ENCODE data around the gene CLDN9. TPM values are rescaled to one million over a fixed set of nuclear protein-coding genes. Genes with fewer than 3 reads are reported as not detected.

The CLDN9 gene
- total RNA-seq, 1 donor from 2014 or later, result 0.14 TPM

DNA sequence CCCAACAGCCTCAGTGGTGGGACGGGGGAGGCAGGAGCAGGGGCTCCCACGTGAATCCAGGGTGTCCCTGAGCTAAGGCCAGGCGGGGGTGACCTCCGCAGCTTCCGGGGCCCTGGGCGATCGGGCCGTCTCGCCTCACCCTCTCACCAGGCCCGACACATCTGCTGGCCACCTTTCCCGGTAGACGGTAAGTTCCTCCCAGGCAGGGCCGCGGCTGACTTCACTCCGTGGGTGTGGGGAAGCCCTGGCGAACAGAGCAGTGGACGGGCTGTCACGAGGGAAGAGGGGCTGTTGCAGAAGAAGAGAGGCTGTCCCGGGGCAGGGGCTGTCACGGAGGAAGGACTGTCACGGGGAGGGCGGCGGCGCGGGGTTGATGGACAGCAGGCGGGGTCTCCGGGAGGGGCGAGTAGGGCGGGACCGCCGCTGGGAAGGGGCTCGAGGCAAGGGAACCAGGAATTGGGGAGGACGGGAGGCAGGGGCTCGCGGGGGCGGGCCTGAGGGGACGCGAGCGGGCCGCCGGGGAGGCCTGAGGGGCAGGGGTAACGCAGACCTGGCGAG lies 33.0 kb upstream of the CLDN9 start:
- Mint-ChIP-seq H3K4me1 (ENCODE audit: low read depth) (peaks cover 9% of the 10 kb centered on the region), H3K36me3 (ENCODE audit: low read depth) (peaks cover 20% of the 10 kb centered on the region), H3K27me3 (ENCODE audit: low read depth) (no peaks in the 10 kb centered on the region), H3K9me3 (no peaks in the 10 kb centered on the region), H3K4me3 (ENCODE audit: low read depth) (peak overlapping the region; percentile 90), H3K27ac (peak overlapping the region; percentile 88)
- DNase-seq (ENCODE audit: low spot score), result peak; percentile 38
- intact Hi-C loops (cut with micrococcal nuclease), result loop anchor here (5.0 kb wide), 1 partner anchor 43 kb away; the partner anchor contains the start of genes HCFC1R1, THOC6 and TNFRSF12A

DNA sequence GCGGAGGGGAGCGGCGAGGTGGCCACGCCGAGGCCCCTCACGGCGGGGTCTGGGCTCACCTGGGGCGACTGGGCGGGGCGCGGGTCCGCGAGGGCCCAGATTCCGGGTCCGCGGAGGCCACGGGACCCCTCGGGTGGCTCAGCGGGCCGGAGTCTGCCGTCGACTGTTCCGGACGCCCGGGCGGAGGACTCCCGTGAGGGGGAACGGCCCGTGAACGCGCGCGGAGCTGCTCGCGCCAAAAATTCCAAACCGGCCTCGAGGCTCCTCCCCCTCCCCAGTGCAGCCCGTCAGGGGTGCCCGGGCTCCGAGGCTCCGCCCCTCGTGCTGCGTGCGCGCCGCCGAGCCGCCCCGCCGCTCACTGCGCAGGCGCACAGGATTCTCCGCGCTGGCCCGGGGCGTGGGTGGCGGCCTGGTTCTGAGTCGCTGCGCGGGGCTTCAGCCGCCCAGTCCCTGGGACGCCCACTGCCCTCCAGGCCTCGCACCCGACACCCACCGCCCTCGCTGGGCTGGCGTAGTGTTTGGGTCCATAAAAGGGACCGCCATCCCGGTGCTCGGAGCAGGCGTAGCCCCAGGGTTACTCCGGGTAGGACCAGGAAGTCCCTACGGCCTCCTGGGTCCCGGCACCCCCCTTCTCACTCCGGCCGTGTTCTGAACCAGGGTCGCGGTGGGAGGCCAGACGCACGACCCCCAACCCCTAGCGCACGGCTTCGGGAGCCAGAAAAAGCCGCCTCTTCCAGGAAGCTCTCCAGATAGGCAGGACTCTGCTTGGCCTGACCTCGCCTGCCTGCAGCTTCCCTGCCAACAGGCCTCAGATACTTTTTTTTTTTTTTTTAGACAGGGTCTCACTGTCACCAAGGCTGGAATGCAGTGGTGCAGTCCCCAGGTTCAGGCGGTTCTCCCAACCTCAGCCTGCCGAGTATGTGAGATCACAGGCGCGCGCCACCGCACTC lies 32.2 kb upstream of the CLDN9 start, which contains the start of gene PKMYT1:
TSS of gene PKMYT1 (minus strand) at position 220 of the 950 bp plus-strand sequence. CDS start 789 bp downstream, outside the sequence.
- H3K4me3 Mint-ChIP-seq (ENCODE audit: low read depth), result peak within 1 kb of the TSS; percentile 90
- H3K36me3 Mint-ChIP-seq (ENCODE audit: low read depth), result peaks cover 20% of the 10 kb centered on the region
- peak within 1 kb of the TSS; percentile 88 for H3K27ac Mint-ChIP-seq
- intact Hi-C loops (cut with micrococcal nuclease), result loop anchor here (5.0 kb wide), 1 partner anchor 42 kb away; the partner anchor contains the start of genes HCFC1R1, THOC6 and TNFRSF12A
- H3K27me3 Mint-ChIP-seq (ENCODE audit: low read depth), result no peaks in the 10 kb centered on the region
- DNase-seq (ENCODE audit: low spot score), result peak; percentile 95
- peaks cover 9% of the 10 kb centered on the region for H3K4me1 Mint-ChIP-seq (ENCODE audit: low read depth)
- no peaks in the 10 kb centered on the region for H3K9me3 Mint-ChIP-seq

DNA sequence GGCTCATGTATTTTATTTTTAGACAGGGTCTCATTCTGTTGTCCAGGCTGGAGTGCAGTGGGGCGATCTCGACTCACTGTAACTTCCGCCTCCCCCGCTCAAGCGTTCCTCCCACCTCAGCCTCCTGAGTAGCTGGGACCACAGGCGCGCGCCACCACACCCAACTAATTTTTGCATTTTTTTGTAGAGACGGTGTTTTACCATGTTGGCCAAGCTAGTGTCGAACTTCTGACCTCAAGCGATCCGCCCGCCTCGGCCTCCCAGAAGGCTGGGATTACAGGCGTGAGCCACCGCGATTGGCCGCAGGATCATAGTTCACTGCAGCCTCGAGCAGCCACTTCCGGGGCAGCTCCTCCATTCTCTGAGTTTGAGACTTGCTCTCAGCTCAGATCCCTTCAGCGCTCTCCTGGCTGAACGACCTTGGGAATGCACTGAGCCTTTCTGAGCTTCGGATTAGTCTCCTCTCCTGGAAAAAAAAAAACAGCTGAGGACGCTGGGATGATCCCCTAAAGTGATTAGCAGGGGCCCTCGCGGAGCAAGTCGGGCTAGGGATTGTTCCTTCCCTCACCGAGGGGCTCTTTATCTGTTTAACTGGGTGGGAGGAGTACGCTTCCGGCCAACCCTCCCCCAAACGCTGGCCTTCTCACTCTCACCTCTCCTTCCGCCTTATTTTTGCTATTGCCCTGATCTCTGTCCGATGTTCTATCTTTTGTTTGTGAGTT lies 31.4 kb upstream of the CLDN9 start:
- intact Hi-C loops (cut with micrococcal nuclease), result loop anchor here (5.0 kb wide), 1 partner anchor 41 kb away; the partner anchor contains the start of genes HCFC1R1, THOC6 and TNFRSF12A
- Mint-ChIP-seq H3K4me3 (ENCODE audit: low read depth) (peak overlapping the region; percentile 90), H3K27ac (peak overlapping the region; percentile 82), H3K9me3 (no peaks in the 10 kb centered on the region), H3K27me3 (ENCODE audit: low read depth) (no peaks in the 10 kb centered on the region), H3K4me1 (ENCODE audit: low read depth) (peaks cover 9% of the 10 kb centered on the region), H3K36me3 (ENCODE audit: low read depth) (peaks cover 14% of the 10 kb centered on the region)
- DNase-seq (ENCODE audit: low spot score), result no peak

DNA sequence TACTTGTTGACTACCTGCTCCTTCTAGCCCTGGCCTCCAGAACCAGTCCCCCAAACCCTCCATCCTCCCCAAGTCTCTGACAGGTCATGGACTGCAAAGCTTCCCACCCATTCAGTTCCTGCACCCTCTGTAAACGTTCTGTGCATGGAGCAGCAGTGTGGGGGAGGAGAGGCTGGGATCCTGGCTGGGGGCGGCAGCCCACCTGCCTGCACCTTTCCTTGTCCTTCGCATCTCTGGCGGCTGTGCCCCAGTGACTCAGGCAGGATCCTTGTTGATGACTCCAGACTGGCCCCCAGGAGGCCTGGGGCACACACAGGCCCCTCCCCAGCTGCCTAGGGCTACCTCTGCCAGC lies 30.8 kb upstream of the CLDN9 start:
- H3K4me1 Mint-ChIP-seq (ENCODE audit: low read depth), result peaks cover 9% of the 10 kb centered on the region
- DNase-seq (ENCODE audit: low spot score), result no peak
- intact Hi-C loops (cut with micrococcal nuclease), result loop anchor here (2.0 to 5.0 kb wide), 2 partner anchors 13 to 40 kb away; partner anchors contain the start of genes HCFC1R1, PAQR4, THOC6 and TNFRSF12A
- peak overlapping the region; percentile 45 for H3K27ac Mint-ChIP-seq
- no peaks in the 10 kb centered on the region for H3K27me3 Mint-ChIP-seq (ENCODE audit: low read depth)
- peak overlapping the region; percentile 90 for H3K4me3 Mint-ChIP-seq (ENCODE audit: low read depth)
- peaks cover 12% of the 10 kb centered on the region for H3K36me3 Mint-ChIP-seq (ENCODE audit: low read depth)
- no peaks in the 10 kb centered on the region for H3K9me3 Mint-ChIP-seq

DNA sequence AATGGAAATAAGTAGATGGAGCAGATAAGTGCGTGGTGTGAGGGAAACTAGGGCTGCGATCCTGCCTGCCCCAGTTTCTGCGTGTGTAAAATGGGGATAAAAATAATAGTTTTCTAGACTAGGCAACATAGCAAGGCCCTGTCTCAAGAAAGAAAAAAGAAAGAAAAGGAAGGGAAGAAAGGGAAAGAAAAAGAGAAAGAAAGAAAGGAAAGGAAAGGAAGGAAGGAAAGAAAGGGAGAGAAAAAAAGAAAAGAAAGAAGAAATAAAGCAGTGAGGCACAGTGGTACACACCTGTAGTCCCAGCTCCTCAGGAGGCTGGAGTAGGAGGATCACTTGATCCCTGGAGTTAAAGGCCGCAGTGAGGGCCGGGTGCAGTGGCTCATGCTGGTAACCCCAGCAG lies 30.3 kb upstream of the CLDN9 start:
- H3K9me3 Mint-ChIP-seq, result no peaks in the 10 kb centered on the region
- DNase-seq (ENCODE audit: low spot score), result no peak
- intact Hi-C loops (cut with micrococcal nuclease), result loop anchor here (2.0 to 5.0 kb wide), 2 partner anchors 14 to 40 kb away; partner anchors contain the start of genes HCFC1R1, PAQR4, THOC6 and TNFRSF12A
- peak overlapping the region; percentile 0 for H3K4me3 Mint-ChIP-seq (ENCODE audit: low read depth)
- H3K27me3 Mint-ChIP-seq (ENCODE audit: low read depth), result no peaks in the 10 kb centered on the region
- H3K4me1 Mint-ChIP-seq (ENCODE audit: low read depth), result peaks cover 9% of the 10 kb centered on the region
- H3K36me3 Mint-ChIP-seq (ENCODE audit: low read depth), result peaks cover 8% of the 10 kb centered on the region
- H3K27ac Mint-ChIP-seq, result no peak overlapping the region

DNA sequence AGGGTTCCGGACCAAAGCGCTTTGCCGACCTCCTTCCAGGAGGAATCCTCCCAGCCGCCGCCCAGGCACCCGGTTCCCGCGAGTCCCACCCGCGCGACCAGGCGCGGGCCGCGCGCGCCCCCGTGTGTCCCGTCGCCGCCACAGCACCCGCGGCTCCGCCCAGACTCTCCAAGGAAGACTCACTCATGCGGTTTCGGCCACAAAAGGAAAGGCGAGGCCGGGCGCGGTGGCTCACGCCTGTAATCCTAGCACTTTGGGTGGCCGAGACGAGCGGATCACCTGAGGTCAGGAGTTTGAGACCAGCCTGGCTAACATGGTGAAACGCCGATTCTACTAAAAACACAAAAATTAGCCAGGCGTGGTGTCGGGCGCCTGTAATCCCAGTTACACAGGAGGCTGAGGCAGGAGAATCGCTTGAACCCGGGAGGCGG lies 29.0 kb upstream of the CLDN9 start:
- Mint-ChIP-seq H3K27ac (no peak overlapping the region), H3K27me3 (ENCODE audit: low read depth) (no peaks in the 10 kb centered on the region), H3K4me1 (ENCODE audit: low read depth) (peaks cover 9% of the 10 kb centered on the region), H3K4me3 (ENCODE audit: low read depth) (peak overlapping the region; percentile 26), H3K9me3 (no peaks in the 10 kb centered on the region), H3K36me3 (ENCODE audit: low read depth) (peaks cover 3% of the 10 kb centered on the region)
- intact Hi-C loops (cut with micrococcal nuclease), result loop anchor here (2.0 to 5.0 kb wide), 2 partner anchors 15 to 39 kb away; partner anchors contain the start of genes HCFC1R1, PAQR4, THOC6 and TNFRSF12A
- DNase-seq (ENCODE audit: low spot score), result peak; percentile 60

DNA sequence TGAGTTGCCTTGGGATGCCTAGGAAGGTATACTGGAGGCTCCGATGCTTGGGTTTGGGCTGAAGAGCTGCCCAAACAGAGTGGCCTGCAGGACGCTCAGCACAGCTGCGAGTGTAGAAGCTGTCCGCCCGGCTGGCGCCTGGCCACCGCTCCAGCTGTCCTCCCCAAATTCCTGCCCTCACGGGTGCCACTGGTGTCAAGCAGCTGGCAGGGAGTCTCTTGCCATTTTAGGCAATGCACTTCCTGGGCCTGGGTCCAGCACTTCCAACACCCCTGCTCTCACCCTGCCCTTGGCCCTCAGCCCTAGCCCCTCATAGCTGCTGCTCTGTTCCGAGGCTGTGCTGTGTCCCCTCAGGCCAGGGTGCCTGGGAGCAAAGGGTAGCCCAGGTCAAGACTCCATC lies 27.3 kb upstream of the CLDN9 start:
- no peaks in the 10 kb centered on the region for H3K9me3 Mint-ChIP-seq
- no peak overlapping the region for H3K27ac Mint-ChIP-seq
- intact Hi-C loops (cut with micrococcal nuclease), result no loop called here
- peaks cover 9% of the 10 kb centered on the region for H3K4me1 Mint-ChIP-seq (ENCODE audit: low read depth)
- H3K4me3 Mint-ChIP-seq (ENCODE audit: low read depth), result no peak overlapping the region
- DNase-seq (ENCODE audit: low spot score), result no peak
- peaks cover 2% of the 10 kb centered on the region for H3K27me3 Mint-ChIP-seq (ENCODE audit: low read depth)
- H3K36me3 Mint-ChIP-seq (ENCODE audit: low read depth), result no peaks in the 10 kb centered on the region

DNA sequence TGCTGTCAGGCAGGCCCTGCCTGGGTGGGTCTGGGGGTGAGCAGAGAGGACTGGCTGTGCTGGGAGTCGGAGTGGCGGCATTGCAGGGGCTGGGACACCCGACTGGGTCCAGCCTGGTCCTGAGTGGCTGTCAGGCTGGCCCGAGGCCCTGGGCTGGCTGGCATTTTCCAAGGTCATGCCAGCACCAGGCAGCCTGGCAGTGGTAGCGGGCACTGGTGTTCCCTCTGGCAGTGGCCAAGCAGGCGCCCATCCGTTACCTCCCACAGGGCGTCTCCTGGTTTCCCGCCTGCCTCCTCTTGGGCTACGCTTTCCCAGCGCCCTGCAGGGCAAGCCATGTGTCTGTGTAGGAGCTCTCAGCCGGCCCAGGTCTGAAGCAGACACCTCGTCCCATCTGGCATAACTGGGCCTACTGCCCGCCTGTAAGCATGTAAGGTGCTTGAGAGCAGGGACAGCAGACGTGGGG lies 26.8 kb upstream of the CLDN9 start:
- DNase-seq (ENCODE audit: low spot score), result no peak
- H3K36me3 Mint-ChIP-seq (ENCODE audit: low read depth), result no peaks in the 10 kb centered on the region
- H3K4me1 Mint-ChIP-seq (ENCODE audit: low read depth), result peaks cover 9% of the 10 kb centered on the region
- intact Hi-C loops (cut with micrococcal nuclease), result no loop called here
- no peaks in the 10 kb centered on the region for H3K9me3 Mint-ChIP-seq
- H3K4me3 Mint-ChIP-seq (ENCODE audit: low read depth), result no peak overlapping the region
- no peak overlapping the region for H3K27ac Mint-ChIP-seq
- H3K27me3 Mint-ChIP-seq (ENCODE audit: low read depth), result peaks cover 2% of the 10 kb centered on the region

DNA sequence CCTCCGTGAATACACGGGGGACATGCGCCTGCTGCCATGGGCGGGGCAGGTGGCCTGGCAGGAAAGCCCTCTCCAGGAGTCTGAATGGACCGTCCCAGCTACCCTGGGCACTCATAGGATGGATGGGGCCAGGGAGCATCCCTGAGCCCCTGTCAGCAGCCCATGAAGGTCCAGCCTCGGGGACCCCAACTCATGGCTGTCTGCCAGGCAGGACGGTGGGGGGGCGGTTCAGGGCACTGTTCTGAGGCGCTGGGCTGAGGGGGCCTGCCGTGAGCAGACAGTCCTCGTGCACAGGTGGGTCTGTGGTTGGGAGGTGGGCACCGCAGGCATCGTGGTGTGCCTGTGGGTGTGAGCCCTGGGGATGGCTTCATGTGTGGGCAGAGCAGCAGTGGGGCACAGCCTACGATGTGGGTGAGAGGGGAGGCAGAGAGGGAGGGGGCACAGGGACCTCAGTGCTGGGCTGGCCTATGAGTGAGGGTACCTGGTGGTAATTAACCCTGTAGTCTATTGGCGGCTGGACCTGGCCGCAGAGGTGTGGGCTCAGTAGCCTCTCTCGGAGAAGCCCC lies 26.0 kb upstream of the CLDN9 start:
- no peaks in the 10 kb centered on the region for H3K36me3 Mint-ChIP-seq (ENCODE audit: low read depth)
- H3K4me1 Mint-ChIP-seq (ENCODE audit: low read depth), result peaks cover 5% of the 10 kb centered on the region
- H3K4me3 Mint-ChIP-seq (ENCODE audit: low read depth), result no peak overlapping the region
- H3K27me3 Mint-ChIP-seq (ENCODE audit: low read depth), result peaks cover 2% of the 10 kb centered on the region
- no peaks in the 10 kb centered on the region for H3K9me3 Mint-ChIP-seq
- no peak for DNase-seq (ENCODE audit: low spot score)
- H3K27ac Mint-ChIP-seq, result no peak overlapping the region
- intact Hi-C loops (cut with micrococcal nuclease), result no loop called here

DNA sequence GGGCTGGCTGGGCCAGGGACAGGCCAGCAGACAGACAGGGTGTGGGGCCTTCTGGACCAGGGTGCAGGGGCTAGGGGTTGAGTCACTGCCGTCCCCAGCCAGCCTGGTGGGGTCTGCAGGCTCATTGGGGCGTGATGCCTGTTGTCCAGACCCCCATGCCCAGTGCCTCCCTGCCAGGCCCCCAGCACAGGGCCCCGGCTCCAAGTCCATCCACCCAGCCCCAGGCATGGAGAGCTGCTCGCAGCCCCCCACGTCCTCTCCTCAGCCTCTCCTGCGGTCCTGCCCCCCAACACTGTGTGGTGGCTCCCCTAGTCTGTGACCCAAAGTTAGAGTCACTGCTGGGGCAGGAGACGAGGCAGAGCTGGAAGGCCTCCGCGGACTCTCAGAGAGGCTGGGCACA lies 25.4 kb upstream of the CLDN9 start:
- intact Hi-C loops (cut with micrococcal nuclease), result no loop called here
- DNase-seq (ENCODE audit: low spot score), result no peak
- H3K4me3 Mint-ChIP-seq (ENCODE audit: low read depth), result no peak overlapping the region
- no peaks in the 10 kb centered on the region for H3K36me3 Mint-ChIP-seq (ENCODE audit: low read depth)
- H3K9me3 Mint-ChIP-seq, result no peaks in the 10 kb centered on the region
- peaks cover 2% of the 10 kb centered on the region for H3K27me3 Mint-ChIP-seq (ENCODE audit: low read depth)
- H3K27ac Mint-ChIP-seq, result no peak overlapping the region
- H3K4me1 Mint-ChIP-seq (ENCODE audit: low read depth), result peaks cover 1% of the 10 kb centered on the region

DNA sequence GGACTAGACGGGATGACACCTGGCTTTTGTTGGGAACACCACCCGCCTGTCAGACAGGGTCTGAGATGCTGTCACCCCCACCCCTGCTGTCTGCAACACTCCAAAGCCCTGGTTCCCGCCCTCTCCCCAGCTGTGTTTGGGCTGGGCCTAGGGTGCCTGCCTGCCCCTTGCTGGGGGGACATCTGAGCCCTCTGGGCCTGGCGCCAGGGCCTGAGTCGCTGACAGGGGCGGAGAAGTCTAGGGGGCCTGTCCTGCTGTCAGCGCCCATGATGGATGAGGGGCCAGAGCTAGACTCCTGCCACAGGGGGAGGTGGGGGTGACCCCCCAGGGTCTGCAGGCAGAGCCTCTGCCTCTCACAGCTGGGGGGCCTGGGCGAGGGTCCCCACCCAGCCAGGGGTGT lies 24.9 kb upstream of the CLDN9 start:
- Mint-ChIP-seq H3K27ac (no peak overlapping the region), H3K4me3 (ENCODE audit: low read depth) (no peak overlapping the region), H3K9me3 (no peaks in the 10 kb centered on the region), H3K27me3 (ENCODE audit: low read depth) (peaks cover 2% of the 10 kb centered on the region), H3K4me1 (ENCODE audit: low read depth) (no peaks in the 10 kb centered on the region), H3K36me3 (ENCODE audit: low read depth) (no peaks in the 10 kb centered on the region)
- DNase-seq (ENCODE audit: low spot score), result no peak
- intact Hi-C loops (cut with micrococcal nuclease), result no loop called here

DNA sequence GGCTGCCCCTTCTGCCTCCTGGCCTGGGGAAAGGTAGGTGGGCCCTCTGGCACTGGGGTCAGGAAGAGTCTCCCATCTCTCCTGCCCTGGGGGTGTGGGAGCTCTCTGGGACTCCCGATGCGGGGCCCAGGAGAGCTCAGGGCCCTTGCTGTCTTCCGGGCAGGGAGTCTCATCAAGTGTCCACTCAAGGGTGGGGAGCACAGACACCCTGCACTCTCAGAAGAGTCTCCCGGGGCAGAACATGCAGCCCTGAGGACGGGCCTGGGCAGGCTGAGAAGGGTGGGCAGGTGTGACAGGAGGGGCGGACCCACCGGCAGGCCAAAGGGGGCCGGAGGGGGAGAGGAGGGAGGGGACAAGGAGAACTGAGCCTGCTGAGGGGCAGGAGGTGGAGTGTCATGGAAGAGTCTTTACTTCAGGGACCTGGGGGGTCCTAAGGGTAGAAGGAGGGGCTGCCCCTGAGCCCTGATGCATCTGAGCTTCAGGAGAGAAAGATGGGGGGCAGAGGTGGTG lies 24.1 kb upstream of the CLDN9 start:
- no peaks in the 10 kb centered on the region for H3K36me3 Mint-ChIP-seq (ENCODE audit: low read depth)
- H3K9me3 Mint-ChIP-seq, result no peaks in the 10 kb centered on the region
- no peaks in the 10 kb centered on the region for H3K4me1 Mint-ChIP-seq (ENCODE audit: low read depth)
- H3K4me3 Mint-ChIP-seq (ENCODE audit: low read depth), result no peak overlapping the region
- no peak overlapping the region for H3K27ac Mint-ChIP-seq
- intact Hi-C loops (cut with micrococcal nuclease), result no loop called here
- DNase-seq (ENCODE audit: low spot score), result no peak
- peaks cover 2% of the 10 kb centered on the region for H3K27me3 Mint-ChIP-seq (ENCODE audit: low read depth)
